K562 (cell line): ENCODE measurements around the gene SENP3. TPM values are rescaled to one million over a fixed set of nuclear protein-coding genes. Genes with fewer than 3 reads are reported as not detected.

Experiments
- BRD4 ChIP-seq: fragments of 200-600 bp; sonication (generic); IDR thresholded peaks from 2 replicates; pipeline ENCODE4 v1.6.1; 2017; ENCODE audit warnings: inconsistent platforms
- E2F6 ChIP-seq, 2 experiments: IDR thresholded peaks; 2 replicates each; pipeline ENCODE4 v1.6.1; 2011; ENCODE audit warnings: borderline replicate concordance in 1 of 2, control low read depth in 1 of 2, low read depth in 1 of 2, low read length in 1 of 2, mild to moderate bottlenecking in 1 of 2, mixed read lengths in 1 of 2, moderate library complexity in 1 of 2; ENCODE audit not compliant: insufficient read depth in 1 of 2, insufficient read length in 1 of 2, poor library complexity in 1 of 2, severe bottlenecking in 1 of 2; ENCODE audit errors: extremely low read depth in 1 of 2
- ERF ChIP-seq: fragments of 450-650 bp; formaldehyde crosslinking; IDR thresholded peaks from 2 replicates; pipeline ENCODE4 v1.4.0; 2020; ENCODE audit warnings: mild to moderate bottlenecking, mixed read lengths
- FOXK2 ChIP-seq, 2 experiments: fragments of 450-650 bp; IDR thresholded peaks in 1 of 2; conservative IDR thresholded peaks in 1 of 2; 2 replicates each; pipeline ENCODE4 v1.6.1; 2016; ENCODE audit warnings: low read depth in 2 of 2, mild to moderate bottlenecking in 1 of 2
- GABPA ChIP-seq: fragments of 200-800 bp; sonication (Bioruptor generic); conservative IDR thresholded peaks from 2 replicates; pipeline ENCODE4 v1.6.1; 2016; ENCODE audit warnings: low read depth, missing genetic modification characterization, missing compliant biosample characterization
- HNRNPLL ChIP-seq: fragments of 200-400 bp; formaldehyde crosslinking; IDR thresholded peaks from 2 replicates; pipeline ENCODE4 v1.6.1; 2017; ENCODE audit warnings: low read length, low read depth, mild to moderate bottlenecking; ENCODE audit not compliant: poor library complexity, severe bottlenecking
- MAFK ChIP-seq: IDR thresholded peaks from 2 replicates; pipeline ENCODE4 v1.6.1; 2011; ENCODE audit warnings: low read length, improper control_type of control experiment
- NCOA4 ChIP-seq: fragments of 450-650 bp; IDR thresholded peaks from 2 replicates; pipeline ENCODE4 v1.6.1; 2018; ENCODE audit warnings: mild to moderate bottlenecking; ENCODE audit not compliant: partially characterized antibody
- NRF1 ChIP-seq, 2 experiments: fragments of 450-650 bp; IDR thresholded peaks in 1 of 2; conservative IDR thresholded peaks in 1 of 2; 2 replicates each; pipeline ENCODE4 v1.6.1; 2014; ENCODE audit warnings: mild to moderate bottlenecking in 2 of 2
- POLR2G ChIP-seq: fragments of 200-400 bp; formaldehyde crosslinking; IDR thresholded peaks from 2 replicates; pipeline ENCODE4 v1.6.1; 2017; ENCODE audit warnings: low read depth, mild to moderate bottlenecking, antibody characterized with exemption, low read length, moderate library complexity
- RNF219 ChIP-seq: fragments of 250-450 bp; sonication (Bioruptor Pico); IDR thresholded peaks from 2 replicates; pipeline ENCODE4 v1.5.0; 2022; ENCODE audit warnings: mild to moderate bottlenecking
- SMARCB1 ChIP-seq: IDR thresholded peaks from 2 replicates; pipeline ENCODE4 v1.6.1; 2011; ENCODE audit warnings: improper control_type of control experiment, low read depth; ENCODE audit not compliant: insufficient read length
- ZNF318 ChIP-seq, 2 experiments: fragments of 450-650 bp; IDR thresholded peaks; 2 replicates each; pipeline ENCODE4 v1.6.1; 2016; ENCODE audit warnings: mild to moderate bottlenecking in 2 of 2, borderline replicate concordance in 1 of 2, low read depth in 1 of 2, moderate library complexity in 1 of 2
- ZNF696 ChIP-seq: fragments of 250-450 bp; sonication (Bioruptor Pico); conservative IDR thresholded peaks from 2 replicates; pipeline ENCODE4 v1.4.0; 2020; ENCODE audit warnings: mild to moderate bottlenecking, moderate library complexity
- polyA plus RNA-seq, 8 experiments: library from polyadenylated mRNA; depleted of rRNA in 4 of 8; stranded (reverse) in 5 of 8; unstranded in 3 of 8; fragments of >200 nt; fragmentation: Nextera tagmentation in 2 of 8; fragmentation: Illumina TruSeq in 1 of 8; extraction: Ambion mirVana in 2 of 8; extraction: Trizol in 1 of 8; gene quantifications; 2 replicates each; pipeline versions ENCODE4 v1.2.1 to v1.2.3, GENCODE V29; 2011 to 2014; ENCODE audit warnings: inconsistent platforms in 1 of 8, missing spikeins in 1 of 8
- total RNA-seq, 7 experiments: library from RNA; depleted of rRNA in 6 of 7; stranded (reverse); fragments of >200 nt in 6 of 7; fragmentation: Illumina TruSeq in 2 of 7; extraction: Trizol in 2 of 7; gene quantifications; 2 replicates each; pipeline versions ENCODE4 v1.2.1 to v1.2.3, GENCODE V29; 2011 to 2021; ENCODE audit warnings: low replicate concordance in 1 of 7

The SENP3 gene
- total and polyA plus RNA-seq, 9 of the 15 experiments (the other 6 are each of a cell fraction or from before 2014, with no cell fraction given): 0.63 to 102 (median 78.8) TPM

GRCh38 chr17:7583253-7584109 is 21.8 kb downstream of the SENP3 start, which contains the start of gene MPDU1 (continued):
- TF ChIP-seq ERF (CRISPR knock-in tag): 0 out of 2 replicates have a peak, but pooled peaks have one; percentile 54
- peak; percentile 97 to 98 for TF ChIP-seq NRF1 (conservative IDR thresholded peaks at IDR 0.05 in 1 of 2, IDR thresholded peaks at IDR 0.05 in 1 of 2)
- peak in 1 of 2 experiments; percentile 41; a peak in 1 of 4 replicates for TF ChIP-seq ZNF318 (IDR thresholded peaks at IDR 0.05; ENCODE audit: borderline replicate concordance in 1 of 2, low read depth in 1 of 2)
- no peak for TF ChIP-seq ZNF696 (CRISPR knock-in tag)
- peak; percentile 72 to 73 for TF ChIP-seq FOXK2 (conservative IDR thresholded peaks at IDR 0.05 in 1 of 2, IDR thresholded peaks at IDR 0.05 in 1 of 2; ENCODE audit: low read depth in 2 of 2)
- peak; percentile 82 for TF ChIP-seq HNRNPLL
- no peak for TF ChIP-seq MAFK
- TF ChIP-seq NCOA4: no peak
- no peak for TF ChIP-seq SMARCB1
- TF ChIP-seq GABPA: peak; percentile 97
- TF ChIP-seq BRD4: 0 out of 2 replicates have a peak, but pooled peaks have one; percentile 58
- TF ChIP-seq RNF219 (CRISPR knock-in tag): no peak
- peak; percentile 94 for TF ChIP-seq POLR2G
- TF ChIP-seq E2F6 (IDR thresholded peaks at IDR 0.05; ENCODE audit: borderline replicate concordance in 1 of 2, extremely low read depth in 1 of 2, insufficient read depth in 1 of 2, insufficient read length in 1 of 2, low read depth in 1 of 2, low read length in 1 of 2, poor library complexity in 1 of 2, severe bottlenecking in 1 of 2): peak; percentile 93 to 96
